Effector CD4-positive, alpha-beta T cell (primary cell): ENCODE data around the gene RALGAPA2.
"Not testable (repeated sequence)": the region's sequence is repeated elsewhere in the genome, so short reads cannot be mapped to it uniquely, and the experiment has no call there.

ENCODE experiments used
- DNase-seq: peaks from one replicate; pipeline ENCODE4 v3.0.0-alpha.2; 2020

RALGAPA2 gene

DNA sequence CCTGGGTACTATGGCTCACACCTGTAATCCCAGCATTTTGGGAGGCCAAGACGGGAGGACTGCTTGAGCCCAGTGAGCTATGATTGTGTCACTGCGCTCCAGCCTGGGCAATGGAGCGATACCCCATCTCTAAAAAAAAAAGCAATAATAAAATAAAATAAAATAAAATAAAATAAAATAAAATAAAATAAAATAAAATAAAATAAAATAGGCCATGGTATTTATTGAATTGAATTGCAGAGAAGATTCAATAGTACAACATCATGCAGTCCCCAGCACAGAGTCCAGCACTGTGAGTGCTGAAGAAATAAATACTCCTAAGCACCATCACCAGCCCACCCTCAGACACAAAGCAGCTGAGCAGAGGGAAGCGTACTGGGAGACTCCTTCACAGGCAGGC, 144.7 kb downstream of the RALGAPA2 start:
- DNase-seq = no peak

DNA sequence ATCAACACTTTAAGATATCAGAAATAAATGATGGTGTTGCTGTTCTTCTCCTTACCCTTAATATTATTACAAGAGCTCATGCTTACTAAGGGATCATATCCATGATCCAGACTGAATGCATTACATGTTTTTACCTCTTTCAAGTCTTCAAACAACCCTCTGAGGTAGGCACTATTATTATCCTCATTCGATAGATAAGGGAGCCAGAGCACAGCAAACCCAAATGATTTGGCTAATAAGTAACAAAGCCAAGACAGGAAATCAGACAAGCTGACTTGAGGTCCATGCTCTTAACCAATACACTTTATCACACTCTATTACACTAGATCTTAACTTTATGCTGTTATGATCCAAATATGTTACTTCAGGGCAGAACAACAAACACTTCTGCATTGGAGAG, 145.9 kb downstream of the RALGAPA2 start:
- no peak for DNase-seq

DNA sequence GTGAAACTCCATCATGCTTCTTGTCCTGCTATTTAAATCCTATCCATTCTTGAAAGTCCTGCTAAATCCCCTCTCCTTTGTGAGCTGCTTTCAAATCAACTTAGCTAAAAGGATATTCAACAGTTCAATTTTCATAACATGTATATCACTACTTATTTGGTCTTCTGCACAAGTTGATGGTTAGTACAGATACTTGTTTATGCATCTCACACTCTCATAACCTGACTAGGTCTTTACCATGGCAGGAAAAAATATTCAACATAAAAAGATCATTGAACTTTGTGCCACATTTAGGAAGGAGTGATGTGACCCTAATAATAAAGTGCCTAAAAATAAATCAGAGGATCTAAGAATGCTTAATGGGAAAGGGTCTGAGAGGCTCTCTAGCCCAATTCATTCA, 148.2 kb downstream of the RALGAPA2 start:
- no peak for DNase-seq

DNA sequence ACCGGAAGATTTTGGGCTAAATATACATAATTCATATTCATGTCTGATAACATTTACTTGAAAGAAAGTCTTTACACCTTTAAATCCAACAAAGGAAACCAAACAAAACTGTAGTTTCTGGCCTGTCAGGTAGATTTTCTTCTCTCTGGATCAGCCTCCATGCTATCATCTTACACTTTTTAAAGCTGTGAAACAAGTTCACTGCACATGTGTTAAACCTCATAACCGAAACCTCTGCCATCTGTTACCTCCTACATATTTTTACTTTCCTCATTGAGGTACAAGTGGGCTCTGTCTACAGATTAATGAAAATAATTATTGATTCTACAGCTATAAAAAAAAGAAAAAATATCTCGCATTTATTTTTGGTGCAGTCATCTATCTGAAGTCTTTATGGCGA, 149.9 kb downstream of the RALGAPA2 start:
- no peak for DNase-seq

DNA sequence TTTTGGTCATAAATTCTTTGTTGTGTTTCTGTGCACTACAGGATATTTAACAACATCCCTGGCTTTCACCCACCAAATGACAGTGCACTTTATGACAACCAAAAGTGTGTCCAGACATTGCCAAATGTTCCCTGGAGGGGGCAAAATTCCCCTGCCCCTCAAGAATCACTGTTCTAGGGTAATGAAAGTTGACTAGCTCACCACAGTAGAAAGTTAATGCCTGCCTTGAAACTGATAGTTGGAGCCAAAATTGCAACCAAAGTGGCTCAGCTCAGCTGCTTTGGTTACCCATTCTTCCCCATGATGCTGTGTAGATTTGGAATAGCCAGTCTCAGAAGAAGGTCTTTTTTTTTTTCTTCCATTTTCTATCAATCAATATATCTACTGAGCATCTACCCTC, 150.6 kb downstream of the RALGAPA2 start:
- DNase-seq = no peak

DNA sequence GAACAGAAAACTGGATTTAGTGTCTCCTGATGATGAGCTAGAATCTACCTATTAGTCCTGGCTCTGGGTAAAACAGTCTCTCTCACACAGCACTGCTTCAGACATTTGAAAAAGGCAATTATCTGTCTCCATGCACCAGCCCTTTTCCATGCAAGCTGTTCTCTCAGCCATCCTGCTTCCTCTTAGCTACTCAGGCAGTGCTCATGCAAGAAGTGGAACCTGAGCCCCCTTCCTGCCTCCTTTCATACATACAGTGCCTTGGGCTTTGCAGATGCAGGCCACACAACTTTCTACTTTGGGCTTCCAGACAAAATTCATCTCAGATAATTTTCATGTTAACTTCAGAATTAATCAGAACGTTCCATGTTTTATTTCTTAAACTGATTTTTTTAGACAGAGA, 151.3 kb downstream of the RALGAPA2 start:
- no peak for DNase-seq

DNA sequence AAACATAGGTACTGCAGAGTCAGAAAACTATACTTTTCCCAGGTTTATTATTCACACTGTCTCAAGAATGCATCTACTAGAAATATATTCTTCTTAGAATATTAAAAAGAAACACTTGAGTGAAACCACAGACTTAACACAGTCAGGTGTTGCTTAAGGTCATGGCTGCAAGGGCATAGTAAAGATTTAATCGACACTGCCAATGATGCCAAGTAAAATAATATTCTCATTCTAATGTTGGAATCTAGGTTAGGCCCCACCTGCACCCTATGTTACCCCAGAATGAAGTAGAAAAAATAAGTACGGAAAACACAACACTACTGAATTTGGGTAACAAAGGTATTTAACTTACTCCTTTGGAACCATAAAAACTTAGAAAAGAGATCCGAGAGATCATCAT, 155.0 kb downstream of the RALGAPA2 start:
- no peak for DNase-seq

DNA sequence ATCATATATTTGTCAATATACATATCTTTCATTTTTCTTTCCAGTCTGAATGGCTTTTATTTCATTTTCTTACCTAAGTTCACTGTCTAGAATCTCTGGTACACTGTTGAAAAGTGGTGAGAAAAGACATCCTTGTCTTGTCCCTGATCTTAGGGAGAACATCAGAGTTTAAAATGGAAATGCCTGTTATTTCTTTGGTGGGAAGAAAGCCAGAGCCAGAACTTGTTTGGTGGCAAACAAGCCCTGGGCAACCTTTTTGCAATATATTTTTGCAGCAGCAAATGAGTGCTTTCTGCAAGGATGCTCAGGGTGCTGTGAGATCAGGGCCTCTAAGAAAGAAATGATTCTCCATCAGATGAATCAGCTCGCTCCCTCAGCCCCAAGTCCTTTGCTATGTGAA, 156.6 kb downstream of the RALGAPA2 start:
- DNase-seq = no peak

DNA sequence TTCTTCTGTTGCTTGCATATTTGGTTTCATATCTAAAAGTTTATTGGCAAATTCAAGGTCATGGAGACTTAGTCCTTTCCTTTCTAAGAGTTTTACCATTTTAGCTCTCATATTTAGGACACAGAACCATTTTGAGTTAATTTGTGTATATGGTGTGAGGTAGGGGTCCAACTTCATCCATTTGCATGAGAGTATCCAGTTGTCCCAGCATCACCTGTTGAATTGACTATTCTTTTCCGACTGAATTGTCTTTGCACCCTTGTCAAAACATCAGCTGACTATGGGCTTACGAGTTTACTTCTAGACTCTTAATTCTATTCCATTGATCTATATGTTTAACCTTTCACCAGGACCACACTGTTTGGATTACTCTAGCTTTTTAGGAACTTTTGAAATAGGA, 157.5 kb downstream of the RALGAPA2 start:
- DNase-seq = no peak

DNA sequence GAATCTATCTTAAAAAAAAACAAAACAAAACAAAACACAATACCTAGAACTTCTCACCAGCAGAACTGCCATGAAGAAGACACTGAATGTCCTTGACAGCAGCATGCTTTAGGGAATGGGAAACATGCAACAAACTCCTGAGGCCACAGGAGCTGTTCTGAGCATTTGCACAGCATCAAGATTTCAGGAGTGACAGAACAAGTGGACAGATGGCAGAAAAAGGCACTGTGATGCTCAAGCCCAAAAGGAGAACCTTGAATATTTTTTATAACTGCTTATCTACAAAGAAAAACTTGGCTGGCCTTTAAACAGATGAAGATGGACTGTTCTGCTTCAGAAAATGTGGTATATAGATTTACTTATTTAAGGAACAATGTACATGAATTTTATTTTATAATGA, 158.9 kb downstream of the RALGAPA2 start:
- DNase-seq = no peak

DNA sequence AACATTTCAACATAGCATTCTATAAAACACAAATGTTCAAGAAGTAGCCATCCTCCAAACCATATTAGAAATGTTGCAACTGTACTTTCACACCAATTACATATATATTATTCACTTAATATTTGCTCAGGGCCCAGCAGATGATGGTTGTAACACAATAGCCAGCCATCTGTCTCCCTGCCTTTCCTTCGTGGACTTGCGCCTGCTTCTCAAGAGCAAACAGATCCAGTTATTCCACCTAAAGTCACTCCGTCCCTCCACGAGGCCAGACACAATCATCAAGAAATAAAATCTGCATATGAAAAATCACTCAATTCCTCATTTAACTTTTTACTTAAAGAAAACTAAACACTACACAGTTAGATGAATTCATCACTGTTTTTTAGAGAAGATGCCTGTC, 160.4 kb downstream of the RALGAPA2 start:
- no peak for DNase-seq

DNA sequence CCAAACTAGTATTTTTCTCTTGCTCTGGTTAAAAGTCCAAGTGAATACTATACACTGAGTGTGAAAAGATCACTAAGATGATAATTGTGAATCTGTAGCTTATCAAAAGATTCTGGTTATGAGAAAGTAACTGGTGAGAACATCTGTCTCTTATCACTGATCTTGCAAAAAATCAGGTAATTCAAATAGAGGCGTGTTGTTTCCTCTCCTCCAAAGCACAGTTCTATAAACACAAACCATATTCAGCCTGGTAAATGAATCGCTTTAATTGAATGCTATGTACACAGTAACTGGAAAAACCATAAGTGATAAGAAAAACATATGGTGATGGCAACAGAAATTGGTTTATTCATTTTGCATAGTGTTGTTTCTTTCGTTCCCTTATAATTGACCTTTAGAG, 161.0 kb downstream of the RALGAPA2 start:
- DNase-seq = no peak

DNA sequence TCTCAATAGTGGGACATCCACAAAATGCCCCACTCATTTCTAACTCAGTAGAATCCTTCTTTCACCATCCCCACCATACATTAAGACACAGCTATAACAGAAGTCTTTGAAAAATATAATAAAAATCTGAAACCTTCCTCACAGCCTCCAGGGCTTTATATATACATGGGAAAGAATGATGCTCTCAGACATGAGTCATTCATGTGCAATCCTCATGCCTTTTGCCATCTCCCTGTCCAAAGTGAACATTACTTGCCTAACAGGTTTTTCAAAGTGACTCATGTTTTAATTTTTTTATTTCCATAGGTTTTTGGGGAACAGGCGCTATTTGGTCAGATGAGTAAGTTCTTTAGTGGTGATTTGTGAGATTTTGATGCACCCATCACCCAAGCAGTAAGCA, 162.7 kb downstream of the RALGAPA2 start:
- no peak for DNase-seq

DNA sequence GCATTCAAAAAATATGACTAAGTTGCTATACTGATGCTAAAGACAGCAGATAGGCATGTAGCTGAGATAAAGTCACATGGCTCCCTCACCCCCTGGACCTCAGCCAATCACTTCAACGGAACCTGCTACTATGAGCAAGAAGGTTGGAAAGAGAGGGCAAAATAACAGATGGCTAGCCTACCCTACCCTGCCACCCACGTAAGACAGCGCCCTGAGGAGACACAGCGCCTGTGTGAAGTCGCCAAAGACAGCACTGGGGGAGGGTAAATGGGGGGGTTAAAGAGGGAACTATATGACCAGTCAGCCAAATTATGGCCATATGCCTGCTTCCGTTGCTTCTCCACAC, 163.2 kb downstream of the RALGAPA2 start:
- DNase-seq = no peak

DNA sequence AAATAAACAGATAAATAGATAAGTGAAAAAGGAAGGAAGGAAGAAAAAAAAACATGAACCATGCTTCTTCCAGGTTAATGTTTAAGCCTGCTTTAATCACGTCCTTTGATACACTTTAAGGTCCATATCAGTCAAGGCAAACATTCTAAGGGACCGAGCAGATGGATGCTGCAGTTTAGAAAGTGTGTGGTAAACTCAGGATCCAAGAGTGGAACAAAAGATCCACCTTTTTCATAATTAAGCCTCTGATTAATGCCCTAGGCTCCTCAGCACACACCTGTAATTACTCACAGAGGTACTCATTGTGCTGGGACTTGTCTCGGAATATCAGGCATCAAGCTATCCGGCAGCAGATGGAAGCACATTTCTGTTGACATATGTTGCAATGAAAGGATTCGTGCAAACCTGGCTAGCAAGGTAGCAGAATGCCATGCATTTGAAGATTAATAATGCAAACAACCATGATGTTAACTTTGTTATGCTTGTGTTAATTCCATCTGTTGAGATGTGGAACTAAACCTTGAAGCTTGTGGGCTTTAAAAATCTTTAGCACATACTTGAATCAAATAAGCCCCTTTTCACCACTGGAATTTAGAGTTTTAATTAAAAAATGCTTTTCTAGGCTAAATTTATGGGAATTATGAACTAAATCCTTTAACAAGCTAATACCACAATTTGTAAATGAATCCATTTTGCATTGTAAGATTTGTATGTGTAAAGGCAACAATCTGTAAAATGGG, 163.7 kb downstream of the RALGAPA2 start:
- no peak for DNase-seq

DNA sequence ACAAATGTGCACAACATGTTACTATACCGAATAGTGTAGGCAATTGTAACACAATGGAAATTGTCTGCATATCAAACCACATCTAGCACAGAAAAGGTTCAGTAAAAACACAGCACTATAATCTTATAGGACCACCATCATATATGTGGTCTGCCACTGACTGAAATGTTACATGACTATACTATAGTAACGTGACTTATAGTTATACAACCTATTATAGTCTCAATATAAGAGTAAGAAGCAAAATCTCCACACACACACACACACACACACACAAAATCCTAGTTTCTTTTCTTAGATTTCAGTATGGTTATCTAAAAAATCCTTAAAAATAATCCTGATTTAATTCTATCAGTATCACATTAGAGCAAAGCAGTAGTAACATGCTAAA, 164.6 kb downstream of the RALGAPA2 start:
- DNase-seq = no peak

DNA sequence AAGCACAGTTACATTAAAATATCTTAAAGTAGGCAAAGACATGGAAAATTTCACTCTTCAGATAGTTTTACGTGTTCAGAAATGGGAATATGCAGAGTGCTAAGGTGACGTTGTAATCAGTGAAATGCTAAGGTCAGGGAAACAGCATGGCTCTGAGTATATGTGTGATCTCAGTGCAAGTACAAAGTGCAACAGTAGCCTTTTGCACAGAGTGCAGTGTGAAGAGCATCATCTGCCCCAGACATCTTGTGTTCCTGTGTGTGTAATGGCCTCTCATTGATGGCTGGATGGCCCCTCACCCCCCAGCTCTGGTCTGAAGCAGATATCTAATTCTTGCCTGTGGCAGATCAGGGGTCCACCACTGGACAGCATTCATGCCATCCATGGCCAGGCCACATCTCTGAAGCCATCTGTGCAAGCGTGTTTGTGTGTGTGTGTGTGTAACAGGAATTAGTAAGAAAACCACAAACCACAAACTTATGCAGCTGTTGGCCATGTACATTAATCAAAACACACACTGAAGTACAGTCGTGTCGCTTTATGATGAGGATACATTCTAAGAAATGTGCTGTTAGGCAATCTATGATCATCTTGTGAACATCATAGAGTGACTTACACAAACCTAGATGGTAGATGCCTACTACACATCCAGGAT, 165.1 kb downstream of the RALGAPA2 start:
- DNase-seq = no peak

DNA sequence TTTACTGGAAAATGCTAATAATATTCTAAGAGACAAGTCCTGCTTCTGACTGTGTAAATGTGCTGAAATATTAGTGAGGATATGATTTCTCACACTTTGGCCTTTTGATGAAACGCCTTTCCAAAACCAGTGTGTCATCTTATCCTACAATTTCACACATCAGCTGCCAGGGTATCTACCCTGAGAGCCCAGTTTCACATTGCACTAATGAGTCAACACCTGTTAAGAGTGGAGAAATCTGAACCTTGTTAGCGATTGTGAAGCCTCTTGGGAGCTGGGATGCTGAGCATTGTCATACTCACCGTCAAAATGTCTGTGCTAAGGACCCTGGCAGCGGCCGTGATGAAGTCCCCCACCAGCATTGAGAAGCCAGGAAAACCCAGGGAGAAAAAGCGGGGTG, 166.0 kb downstream of the RALGAPA2 start:
- DNase-seq = no peak

DNA sequence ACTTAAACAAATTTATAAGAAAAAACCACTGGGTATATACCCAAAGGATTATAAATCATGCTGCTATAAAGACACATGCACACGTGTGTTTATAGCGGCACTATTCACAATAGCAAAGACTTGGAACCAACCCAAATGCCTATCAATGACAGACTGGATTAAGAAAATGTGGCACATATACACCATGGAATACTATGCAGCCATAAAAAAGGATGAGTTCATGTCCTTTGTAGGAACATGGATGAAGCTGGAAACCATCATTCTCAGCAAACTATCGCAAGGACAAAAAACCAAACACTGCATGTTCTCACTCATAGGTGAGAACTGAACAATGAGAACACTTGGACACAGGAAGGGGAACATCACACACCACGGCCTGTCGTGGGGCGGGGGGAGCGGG, 169.1 kb downstream of the RALGAPA2 start:
- DNase-seq = not testable (repeated sequence)

DNA sequence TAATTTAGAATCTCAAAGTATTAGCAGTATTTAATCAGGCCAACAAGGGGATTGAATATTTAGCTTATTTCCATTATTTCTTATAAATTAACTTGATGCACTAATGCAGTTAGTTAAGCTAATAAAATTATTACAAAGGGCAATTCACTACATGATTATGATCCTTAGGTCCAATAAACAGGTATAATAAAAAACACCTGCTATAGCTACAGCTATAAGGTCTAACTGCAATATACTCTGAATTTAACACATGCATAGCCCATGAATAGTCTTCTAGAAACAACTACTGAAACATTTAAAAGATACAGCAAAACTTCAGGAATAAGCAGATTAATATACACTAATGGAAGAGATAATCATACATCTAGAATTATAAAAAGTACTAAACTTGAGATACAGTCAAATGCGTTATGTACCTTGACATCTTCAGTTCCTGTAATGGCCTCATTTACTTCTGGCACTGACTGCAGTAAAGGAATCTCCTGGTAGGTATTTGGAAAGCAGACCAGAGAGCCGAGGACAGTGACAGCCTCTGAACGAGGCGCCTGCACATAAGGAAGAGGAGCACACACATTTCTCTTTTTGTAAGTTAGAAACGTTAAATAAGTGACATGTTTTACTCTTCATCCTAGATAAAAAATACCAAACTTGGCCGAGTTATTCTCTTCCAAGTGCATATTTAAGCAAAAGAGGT, 176.1 kb downstream of the RALGAPA2 start:
- no peak for DNase-seq

DNA sequence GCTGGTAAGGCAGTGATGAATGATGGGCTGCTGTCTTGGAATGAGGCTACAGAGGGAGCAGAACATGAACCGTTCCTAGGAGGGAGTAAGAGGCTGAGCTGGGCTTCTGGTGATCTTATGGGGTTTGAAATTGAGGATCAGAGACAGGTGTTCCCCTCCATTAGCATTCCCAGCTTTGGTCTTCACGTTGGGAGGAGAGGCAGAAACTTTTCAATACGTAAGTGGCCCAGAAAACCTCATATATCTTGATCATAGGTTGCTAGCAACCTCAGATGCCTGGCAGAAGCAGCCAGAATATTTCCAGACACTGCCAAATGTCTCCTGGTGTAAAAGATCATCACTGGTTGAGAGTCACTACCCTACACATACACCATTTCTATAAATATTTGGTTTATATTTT, 177.4 kb downstream of the RALGAPA2 start:
- DNase-seq = no peak

DNA sequence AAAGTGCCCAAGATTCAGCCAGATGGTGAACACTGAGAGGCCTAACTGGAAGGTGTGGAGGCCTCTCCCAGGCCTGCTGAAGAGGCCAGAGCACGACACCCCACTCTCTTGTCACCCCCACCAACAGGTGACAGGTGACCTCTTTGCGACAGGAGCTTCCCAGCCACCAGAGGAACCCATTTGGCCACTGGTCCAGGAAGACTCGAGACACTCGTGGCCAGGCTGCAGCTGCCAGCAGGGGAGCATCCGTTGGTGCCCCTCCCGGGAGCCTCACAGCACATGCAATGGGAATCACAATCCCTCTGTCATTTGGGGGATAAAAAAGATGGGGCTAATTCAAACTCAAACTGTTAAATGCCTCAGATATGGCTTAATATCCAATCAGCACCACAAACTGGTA, 181.2 kb downstream of the RALGAPA2 start:
- DNase-seq = no peak

DNA sequence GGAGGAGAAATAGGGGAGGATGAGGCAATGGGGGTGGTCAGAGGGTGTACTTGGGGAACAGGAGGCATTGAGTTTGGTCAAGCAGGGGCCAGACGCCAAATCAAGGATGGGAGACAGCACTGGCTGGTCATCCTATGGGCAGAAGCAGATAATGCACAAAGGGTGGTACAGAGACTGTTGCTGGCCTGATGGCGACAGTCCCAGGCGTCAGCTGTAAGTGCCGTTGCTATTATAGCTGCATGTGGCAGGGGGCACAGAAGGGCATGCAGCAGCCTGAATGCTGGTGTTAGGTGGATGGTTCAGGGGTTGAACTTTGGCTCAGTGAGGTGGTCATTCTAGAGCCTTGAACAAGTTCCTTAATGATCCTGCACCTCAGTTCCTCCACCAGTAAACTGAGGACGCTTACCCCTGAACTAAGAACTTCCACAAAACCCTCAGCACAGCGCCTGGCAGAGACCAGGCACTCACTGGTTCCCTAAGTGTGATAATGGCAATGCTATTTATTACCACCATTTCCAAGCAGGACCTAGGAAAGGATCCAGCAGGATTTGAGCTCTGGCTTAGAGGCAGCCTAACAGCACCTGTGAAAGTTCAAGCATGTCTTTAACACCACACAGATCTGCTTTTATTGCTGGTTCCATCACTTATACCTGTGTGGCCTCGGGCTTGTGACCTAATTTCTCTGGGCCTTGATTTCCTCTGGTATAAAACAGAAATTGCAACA, 181.9 kb downstream of the RALGAPA2 start:
- no peak for DNase-seq

DNA sequence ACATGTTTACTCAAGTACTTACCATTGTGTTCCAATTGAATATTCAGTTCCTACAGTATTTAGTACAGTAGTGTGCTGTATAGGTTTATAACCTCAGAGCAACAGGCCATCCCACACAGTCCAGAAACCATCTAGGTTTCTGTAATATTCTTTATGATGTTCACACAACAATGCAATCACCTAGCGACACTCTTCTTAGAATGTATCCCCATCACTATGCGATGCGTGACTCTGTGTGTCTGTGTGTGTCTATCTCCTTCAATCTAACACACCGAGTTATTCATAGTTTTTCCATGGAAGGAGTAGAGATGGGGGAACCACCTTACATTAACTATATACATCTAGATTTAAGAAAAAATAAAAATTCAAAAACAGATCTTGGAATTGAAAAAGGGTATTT, 182.8 kb downstream of the RALGAPA2 start:
- DNase-seq = no peak
